ENCODE results near the gene MAX.

The MAX gene

DNA sequence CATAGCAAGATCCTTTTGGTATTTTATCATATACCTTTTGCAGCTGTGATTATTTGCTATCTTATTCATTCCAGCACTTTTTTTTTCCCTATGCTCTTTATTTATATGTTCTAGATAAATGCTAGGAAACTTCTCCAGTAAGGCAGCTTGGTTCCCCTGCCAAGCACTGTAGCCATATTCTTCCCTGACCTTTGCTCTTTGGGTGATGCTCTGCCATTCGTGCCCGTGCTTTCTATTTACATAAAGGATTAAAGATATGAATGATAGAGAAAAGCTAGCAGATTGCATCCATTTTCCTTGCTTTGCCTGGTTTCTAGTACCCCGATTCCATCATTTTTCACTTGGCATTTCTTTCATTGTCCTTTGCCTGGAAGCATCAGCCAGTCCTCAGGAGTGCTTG, 73.4 kb downstream of the MAX start:
- CTCF ChIA-PET: interaction anchor here (1.3 kb wide), 1 partner anchor 9 kb away, joined by 5 read pairs; no protein-coding TSS in a partner anchor
- TF ChIP-seq YY2 (tag by site-specific recombination; IDR thresholded peaks at IDR 0.05) (no peak), SCRT1 (tag by site-specific recombination; IDR thresholded peaks at IDR 0.05; ENCODE audit: borderline replicate concordance) (no peak), SETDB1 (IDR thresholded peaks at IDR 0.05; ENCODE audit: insufficient read length, low read length) (no peak), ZNF776 (tag by site-specific recombination; IDR thresholded peaks at IDR 0.05; ENCODE audit: borderline replicate concordance) (no peak), ZBTB10 (tag by site-specific recombination; IDR thresholded peaks at IDR 0.05) (no peak), ZNF654 (tag by site-specific recombination; IDR thresholded peaks at IDR 0.05; ENCODE audit: low read depth) (no peak), KLF1 (tag by site-specific recombination; IDR thresholded peaks at IDR 0.05) (no peak)
- Histone ChIP-seq H3K36me3 (ENCODE audit: control insufficient read depth in 2 of 2, insufficient read depth in 1 of 2, low read length in 2 of 2) (peaks cover 9 to 45% of the 10 kb centered on the region in 2 experiments), H3K4me3 (ENCODE audit: low read depth, low read length) (no peak overlapping the region), H3K27ac (ENCODE audit: extremely low read depth, low read depth, low read length) (no peak overlapping the region), H3K4me1 (ENCODE audit: control insufficient read depth, insufficient read depth, low read length) (no peaks in the 10 kb centered on the region), H3K9me3 (ENCODE audit: control insufficient read depth, insufficient read depth, low read depth, low read length) (no peaks in the 10 kb centered on the region)
- POLR2A ChIA-PET: no interaction called here

DNA sequence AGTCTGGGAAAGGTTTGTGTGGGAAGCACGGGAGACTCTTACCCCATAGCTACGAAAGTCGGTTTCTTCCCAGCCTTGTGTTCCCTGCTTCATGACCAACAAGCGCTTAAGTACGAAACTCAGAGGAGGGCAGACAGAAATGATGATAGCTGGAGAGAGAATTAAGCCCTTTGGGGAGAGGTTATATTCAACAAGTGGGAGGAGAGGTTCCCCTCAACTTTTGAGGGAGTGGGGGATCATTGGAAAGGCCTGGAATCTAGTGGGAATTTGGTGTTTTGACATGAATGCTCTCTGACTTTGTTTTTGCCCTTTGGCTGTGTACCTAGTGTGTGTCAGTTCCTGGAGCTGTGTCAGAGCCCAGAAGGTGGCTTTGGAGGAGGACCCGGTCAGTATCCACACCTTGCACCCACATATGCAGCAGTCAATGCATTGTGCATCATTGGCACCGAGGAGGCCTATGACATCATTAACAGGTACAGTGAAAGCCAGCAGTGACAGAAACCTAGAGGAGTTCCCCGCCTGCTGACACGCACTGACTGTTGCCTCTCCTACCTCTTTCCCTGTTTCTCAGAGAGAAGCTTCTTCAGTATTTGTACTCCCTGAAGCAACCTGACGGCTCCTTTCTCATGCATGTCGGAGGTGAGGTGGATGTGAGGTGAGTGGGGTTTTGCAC, 75.1 kb downstream of the MAX start:
- Histone ChIP-seq H3K9me3 (ENCODE audit: control insufficient read depth, insufficient read depth, low read depth, low read length) (no peaks in the 10 kb centered on the region), H3K27ac (ENCODE audit: extremely low read depth, low read depth, low read length) (no peak overlapping the region), H3K4me3 (ENCODE audit: low read depth, low read length) (no peak overlapping the region), H3K36me3 (ENCODE audit: control insufficient read depth in 2 of 2, insufficient read depth in 1 of 2, low read length in 2 of 2) (peaks cover 5 to 36% of the 10 kb centered on the region in 2 experiments; a peak in 2 of 3 replicates), H3K4me1 (ENCODE audit: control insufficient read depth, insufficient read depth, low read length) (no peaks in the 10 kb centered on the region)
- POLR2A ChIA-PET: no interaction called here
- CTCF ChIA-PET: no interaction called here
- TF ChIP-seq SCRT2 (tag by site-specific recombination; IDR thresholded peaks at IDR 0.05): peak; percentile 67
- no peak for TF ChIP-seq ZNF221 (tag by site-specific recombination; IDR thresholded peaks at IDR 0.05; ENCODE audit: borderline replicate concordance)
- TF ChIP-seq WT1 (tag by site-specific recombination; IDR thresholded peaks at IDR 0.05): no peak
- peak; percentile 62; the same call in 1 of the 2 replicates for TF ChIP-seq SCRT1 (tag by site-specific recombination; IDR thresholded peaks at IDR 0.05; ENCODE audit: borderline replicate concordance)

- no peak overlapping the region for H3K27ac ChIP-seq (ENCODE audit: extremely low read depth, low read depth, low read length)
- ChIA-PET POLR2A (no interaction called here), CTCF (no interaction called here)
- H3K4me1 ChIP-seq (ENCODE audit: control insufficient read depth, insufficient read depth, low read length): no peaks in the 10 kb centered on the region
- no peak overlapping the region for H3K4me3 ChIP-seq (ENCODE audit: low read depth, low read length)
- H3K9me3 ChIP-seq (ENCODE audit: control insufficient read depth, insufficient read depth, low read depth, low read length): no peaks in the 10 kb centered on the region
- peaks cover 0 to 33% of the 10 kb centered on the region in 2 experiments; a peak in 2 of 3 replicates for H3K36me3 ChIP-seq (ENCODE audit: control insufficient read depth in 2 of 2, insufficient read depth in 1 of 2, low read length in 2 of 2)
- no peak for TF ChIP-seq KLF9 (tag by site-specific recombination; IDR thresholded peaks at IDR 0.05; ENCODE audit: low read depth)
- TF ChIP-seq, protein P1, sequence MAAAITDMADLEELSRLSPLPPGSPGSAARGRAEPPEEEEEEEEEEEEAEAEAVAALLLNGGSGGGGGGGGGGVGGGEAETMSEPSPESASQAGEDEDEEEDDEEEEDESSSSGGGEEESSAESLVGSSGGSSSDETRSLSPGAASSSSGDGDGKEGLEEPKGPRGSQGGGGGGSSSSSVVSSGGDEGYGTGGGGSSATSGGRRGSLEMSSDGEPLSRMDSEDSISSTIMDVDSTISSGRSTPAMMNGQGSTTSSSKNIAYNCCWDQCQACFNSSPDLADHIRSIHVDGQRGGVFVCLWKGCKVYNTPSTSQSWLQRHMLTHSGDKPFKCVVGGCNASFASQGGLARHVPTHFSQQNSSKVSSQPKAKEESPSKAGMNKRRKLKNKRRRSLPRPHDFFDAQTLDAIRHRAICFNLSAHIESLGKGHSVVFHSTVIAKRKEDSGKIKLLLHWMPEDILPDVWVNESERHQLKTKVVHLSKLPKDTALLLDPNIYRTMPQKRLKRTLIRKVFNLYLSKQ (tag by site-specific recombination; IDR thresholded peaks at IDR 0.05; ENCODE audit: borderline replicate concordance): no peak
- no peak for TF ChIP-seq ZNF510 (tag by site-specific recombination; IDR thresholded peaks at IDR 0.05; ENCODE audit: insufficient replicate concordance)
- TF ChIP-seq ZSCAN4 (tag by site-specific recombination; IDR thresholded peaks at IDR 0.05): no peak
- no peak for TF ChIP-seq ZNF843 (tag by site-specific recombination; IDR thresholded peaks at IDR 0.05)
- TF ChIP-seq GLI4 (tag by site-specific recombination; IDR thresholded peaks at IDR 0.05): no peak
- no peak for TF ChIP-seq ZNF24 (tag by site-specific recombination; IDR thresholded peaks at IDR 0.05)
- TF ChIP-seq HOXC10 (CRISPR knock-in tag; IDR thresholded peaks at IDR 0.05): no peak
- no peak for TF ChIP-seq ZNF416 (tag by site-specific recombination; IDR thresholded peaks at IDR 0.05)
- no peak for TF ChIP-seq ZNF132 (tag by site-specific recombination; IDR thresholded peaks at IDR 0.05; ENCODE audit: borderline replicate concordance)
- TF ChIP-seq ZBTB11 (tag by site-specific recombination; conservative IDR thresholded peaks at IDR 0.05; ENCODE audit: low read depth): no peak
- no peak for TF ChIP-seq ZNF560 (tag by site-specific recombination; IDR thresholded peaks at IDR 0.05; ENCODE audit: borderline replicate concordance)
Measured at GRCh38 chr14:65026526-65026925, 75.8 kb downstream of the MAX start.
